CD4-positive, alpha-beta T cell treated with Interleukin-4 for 4 hours (primary cell): ENCODE data around the gene DIP2C.
"Not testable (repeated sequence)": the region's sequence is repeated elsewhere in the genome, so short reads cannot be mapped to it uniquely, and the experiment has no call there.

Experiments
- DNase-seq: peaks from one replicate; pipeline ENCODE4 v3.0.0-alpha.2; 2020

DIP2C gene

DNA sequence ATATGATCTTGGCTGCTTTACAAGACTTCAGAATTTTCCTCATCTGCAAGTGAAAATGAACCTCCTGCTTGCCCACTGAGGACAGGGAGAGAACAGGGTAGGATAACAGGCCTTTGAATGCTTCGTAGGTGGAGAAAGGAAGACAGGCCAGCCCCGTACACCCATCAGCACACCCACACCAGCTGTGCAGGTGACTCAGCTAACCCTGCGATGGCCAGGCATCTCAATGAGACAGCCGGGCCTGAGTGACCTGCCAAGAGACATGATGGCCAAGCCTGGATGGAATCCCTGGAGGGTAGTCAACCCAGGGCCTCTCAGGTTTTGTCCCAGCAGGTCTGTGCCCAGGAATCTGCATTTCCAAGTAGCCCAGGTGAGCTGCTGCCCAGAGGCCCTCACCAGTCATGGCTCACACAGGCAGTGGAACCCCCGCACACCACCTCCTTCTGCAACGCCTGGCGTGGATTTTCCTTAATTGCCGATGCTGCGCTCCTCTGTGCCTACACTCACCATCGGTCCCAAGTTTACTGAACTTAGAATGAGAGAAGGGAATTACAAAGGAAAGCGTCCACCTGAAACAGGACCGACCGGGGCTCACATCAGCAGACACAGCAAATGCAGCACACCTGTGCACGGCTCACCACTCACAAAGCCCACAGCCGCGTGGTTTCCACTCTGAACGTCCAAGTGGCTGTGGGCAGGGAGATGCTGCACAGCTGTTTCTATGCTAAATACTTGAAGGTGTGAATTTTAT is 163.7 kb downstream of the DIP2C start:
- DNase-seq: no peak

DNA sequence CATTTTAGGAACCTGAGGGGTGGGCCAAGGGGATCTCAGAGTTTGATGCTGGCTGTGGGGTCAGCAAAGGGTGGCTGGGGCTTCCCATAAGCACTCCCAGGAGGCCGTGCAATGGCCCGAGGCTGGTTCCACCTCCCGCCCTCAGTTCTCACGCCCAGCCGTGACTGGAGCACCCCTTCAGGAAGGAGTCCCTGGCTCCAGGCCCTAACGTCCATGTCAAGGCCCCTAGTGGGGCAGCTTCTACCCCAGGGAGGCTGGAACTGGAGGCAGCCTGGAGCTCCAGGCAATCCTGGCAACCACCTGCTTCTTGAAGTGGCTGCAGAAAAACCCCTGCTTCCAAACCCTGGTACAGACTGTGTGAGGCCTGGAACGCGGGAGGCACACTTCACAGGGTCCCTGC is 165.5 kb downstream of the DIP2C start:
- DNase-seq: no peak

GRCh38 chr10:522350-522749 is 167.1 kb downstream of the DIP2C start:
- DNase-seq: no peak

- DNase-seq: no peak
Observed at GRCh38 chr10:521261-522250, 167.9 kb downstream of the DIP2C start.

- no peak for DNase-seq
Observed at GRCh38 chr10:520402-520787, 169.1 kb downstream of the DIP2C start.

- DNase-seq: no peak
Observed at GRCh38 chr10:519716-520401, 169.6 kb downstream of the DIP2C start.

DNA sequence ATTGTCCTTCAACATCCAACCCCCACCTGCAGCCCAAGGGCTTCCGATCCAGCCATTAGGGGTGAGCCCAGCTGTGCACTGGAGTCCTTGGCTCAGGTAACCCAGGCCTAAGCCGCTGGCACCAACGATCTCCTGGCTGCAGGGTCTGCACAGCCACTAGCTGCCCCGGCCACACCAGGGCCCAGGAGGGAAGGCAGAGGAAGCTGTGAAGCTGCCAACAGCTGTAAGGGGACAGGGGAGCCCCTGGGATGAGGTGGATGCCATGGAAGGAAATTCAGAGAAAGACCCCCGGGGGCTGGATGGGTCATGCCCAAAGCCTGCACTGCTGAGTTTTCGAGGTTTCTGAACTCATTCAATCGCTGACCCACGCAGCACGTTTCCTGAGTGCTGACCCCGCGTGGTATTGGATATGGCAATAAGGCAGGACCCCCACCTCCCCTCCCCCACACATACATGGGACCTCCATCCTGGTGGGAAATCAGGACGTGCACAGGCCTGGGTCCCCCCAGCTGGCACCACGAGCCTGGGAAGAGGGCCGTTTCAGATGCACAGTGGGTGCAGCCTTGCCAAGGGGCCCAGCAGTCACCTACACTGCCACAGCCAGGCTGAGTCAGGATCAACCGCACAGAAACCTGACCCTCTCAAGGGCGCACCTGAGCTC is 170.3 kb downstream of the DIP2C start:
- DNase-seq: no peak

DNA sequence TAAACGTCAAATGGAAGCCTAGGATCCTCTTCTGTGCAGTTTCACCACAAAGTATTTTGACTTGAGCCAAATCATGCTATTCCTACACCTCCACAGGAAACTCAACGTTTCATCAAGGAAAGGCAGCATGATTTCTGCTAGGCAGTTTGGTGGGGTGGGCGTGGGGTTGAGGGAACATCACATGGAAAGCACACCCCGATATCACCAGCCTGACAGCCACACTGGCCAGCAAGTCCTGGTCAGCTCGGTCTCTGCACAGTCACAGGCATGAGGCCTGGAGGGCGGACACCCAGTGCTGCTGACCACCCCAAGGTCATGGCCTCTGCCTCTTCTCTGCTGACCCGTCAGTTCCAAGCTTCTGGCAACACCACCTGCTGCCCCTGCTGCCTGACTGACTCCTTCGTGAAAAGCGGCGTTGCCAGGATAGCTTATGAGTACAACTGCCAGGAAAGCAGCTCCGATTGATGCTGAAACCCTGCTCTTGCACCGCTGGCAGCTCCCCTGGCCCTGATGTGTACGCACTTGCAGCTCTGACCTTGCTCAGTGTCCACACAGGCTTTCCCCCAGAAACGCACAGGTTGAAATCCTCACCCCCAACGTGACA is 171.5 kb downstream of the DIP2C start:
- no peak for DNase-seq

DNA sequence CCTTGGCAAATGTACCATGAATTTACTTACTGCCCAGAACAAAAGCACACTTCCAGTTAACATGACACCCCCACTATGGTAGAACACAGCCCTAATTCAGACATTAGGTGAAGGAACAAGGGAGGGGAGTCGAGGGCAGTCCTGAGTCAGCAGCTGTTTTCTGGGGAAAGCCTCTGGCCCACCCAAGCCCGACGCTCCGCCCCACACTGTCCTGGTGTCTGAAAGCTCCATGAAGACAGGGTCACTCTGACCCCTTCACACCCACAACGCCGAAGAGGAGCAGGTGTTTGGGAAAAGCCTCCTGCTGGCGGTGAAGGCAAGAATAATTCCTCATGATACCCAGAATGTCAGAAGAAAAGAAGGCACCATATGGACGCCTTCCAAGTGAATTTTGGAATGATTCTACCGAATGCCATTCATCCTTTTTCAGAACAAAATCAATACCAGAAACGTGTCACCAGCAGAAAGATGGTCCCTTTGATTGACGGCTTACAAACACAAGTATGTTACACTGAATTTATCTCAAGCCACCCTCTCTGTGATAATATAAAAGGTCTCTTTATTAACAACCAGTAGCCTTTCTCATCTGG is 172.1 kb downstream of the DIP2C start:
- DNase-seq: no peak

DNA sequence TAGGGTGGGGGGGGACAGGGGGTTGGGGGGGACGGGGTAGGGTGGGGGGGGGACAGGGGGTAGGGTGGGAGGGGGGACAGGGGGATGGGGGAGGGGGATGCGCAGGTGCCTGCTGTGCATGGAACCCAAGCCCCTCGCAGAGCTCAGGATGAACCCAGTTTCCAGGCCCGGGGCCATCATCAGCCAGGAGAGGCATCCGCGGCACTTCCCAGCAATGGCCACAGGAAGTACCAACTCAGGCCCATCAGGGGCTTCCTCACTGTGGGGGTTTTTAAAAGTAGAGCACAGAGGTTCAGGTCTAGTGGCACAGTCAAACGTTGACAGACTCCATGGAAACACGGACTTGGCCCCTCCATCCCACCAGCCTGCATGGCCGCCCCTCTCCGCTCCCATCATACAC is 172.7 kb downstream of the DIP2C start:
- DNase-seq: no peak

GRCh38 chr10:515674-516073 is 173.8 kb downstream of the DIP2C start:
- DNase-seq: no peak

- no peak for DNase-seq
Observed at GRCh38 chr10:514137-514671, 175.3 kb downstream of the DIP2C start.

DNA sequence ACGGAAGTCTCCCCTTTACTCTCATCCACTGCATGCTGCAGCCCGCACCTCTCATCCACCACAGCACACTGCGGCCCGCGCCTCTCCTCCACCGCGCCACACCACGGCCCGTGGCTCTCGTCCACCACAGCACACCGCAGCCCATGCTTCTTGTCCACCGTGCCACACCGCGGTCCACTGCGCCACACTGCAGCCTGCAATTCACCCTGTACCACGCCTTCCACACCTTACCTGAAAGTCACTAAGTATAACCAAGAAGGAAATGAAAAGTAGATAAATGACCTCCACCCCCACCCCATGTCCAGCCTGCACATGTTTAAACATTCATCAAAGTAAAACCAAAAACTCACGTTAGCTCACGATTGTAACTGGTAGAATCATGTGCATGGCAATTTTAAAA is 176.1 kb downstream of the DIP2C start:
- no peak for DNase-seq

DNA sequence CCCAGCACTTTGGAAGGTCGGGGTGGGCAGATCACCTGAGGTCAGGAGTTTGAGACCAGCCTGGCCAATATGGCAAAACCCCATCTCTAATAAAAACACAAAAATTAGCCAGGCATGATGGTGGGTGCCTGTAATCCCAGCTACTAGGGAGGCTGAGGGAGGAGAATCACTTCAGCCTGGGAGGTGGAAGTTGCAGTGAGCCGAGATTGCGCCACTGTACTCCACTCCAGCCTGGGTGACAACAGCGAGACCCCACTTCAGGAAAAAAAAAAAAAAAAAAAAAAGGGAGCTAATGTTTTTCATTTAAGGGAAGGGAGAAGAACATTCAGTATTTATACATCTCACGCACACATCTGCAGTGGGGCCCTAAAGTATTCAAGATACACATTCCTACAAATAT is 176.8 kb downstream of the DIP2C start:
- not testable (repeated sequence) for DNase-seq

DNA sequence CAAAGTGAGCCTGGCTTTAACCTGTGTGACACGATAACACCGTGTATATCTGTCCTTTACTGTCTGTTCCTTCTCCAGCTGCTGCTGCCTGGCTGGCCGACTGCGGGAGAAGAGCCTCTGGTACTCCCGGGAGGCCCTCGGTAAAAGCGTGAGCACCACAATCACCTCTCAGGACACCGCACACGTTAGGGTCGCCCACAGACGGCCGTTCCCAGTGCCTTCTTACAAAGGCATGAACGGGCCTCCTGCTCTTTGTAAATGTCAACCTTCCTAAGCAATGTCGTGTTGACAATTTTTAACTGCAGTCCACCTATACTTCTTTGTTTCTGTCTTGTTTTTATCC is 177.6 kb downstream of the DIP2C start:
- no peak for DNase-seq

- peak; percentile 65 for DNase-seq
Observed at GRCh38 chr10:511101-511848, 178.2 kb downstream of the DIP2C start.

DNA sequence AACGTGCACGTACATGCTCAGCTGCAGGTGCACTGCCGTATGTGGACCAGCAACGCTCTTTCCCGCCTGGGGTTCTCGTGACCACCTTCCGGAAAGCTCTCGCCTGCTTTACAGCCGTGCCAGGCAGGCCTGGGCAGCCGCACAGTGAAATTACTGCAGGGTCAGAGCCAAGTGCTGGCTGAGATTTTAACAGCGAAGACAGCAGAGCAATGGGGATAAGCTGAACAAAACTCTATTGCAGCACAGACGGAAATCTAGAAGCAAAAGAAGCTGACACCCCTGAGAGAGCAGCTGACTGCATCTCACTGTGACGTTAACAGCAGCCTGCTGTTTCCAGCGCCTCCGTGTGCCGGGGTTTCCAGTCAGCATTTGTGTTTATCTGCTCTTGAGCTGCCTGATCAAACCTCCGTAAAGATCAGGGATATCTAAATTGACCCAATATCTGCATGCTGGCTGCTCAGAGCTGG is 179.0 kb downstream of the DIP2C start:
- no peak for DNase-seq

DNA sequence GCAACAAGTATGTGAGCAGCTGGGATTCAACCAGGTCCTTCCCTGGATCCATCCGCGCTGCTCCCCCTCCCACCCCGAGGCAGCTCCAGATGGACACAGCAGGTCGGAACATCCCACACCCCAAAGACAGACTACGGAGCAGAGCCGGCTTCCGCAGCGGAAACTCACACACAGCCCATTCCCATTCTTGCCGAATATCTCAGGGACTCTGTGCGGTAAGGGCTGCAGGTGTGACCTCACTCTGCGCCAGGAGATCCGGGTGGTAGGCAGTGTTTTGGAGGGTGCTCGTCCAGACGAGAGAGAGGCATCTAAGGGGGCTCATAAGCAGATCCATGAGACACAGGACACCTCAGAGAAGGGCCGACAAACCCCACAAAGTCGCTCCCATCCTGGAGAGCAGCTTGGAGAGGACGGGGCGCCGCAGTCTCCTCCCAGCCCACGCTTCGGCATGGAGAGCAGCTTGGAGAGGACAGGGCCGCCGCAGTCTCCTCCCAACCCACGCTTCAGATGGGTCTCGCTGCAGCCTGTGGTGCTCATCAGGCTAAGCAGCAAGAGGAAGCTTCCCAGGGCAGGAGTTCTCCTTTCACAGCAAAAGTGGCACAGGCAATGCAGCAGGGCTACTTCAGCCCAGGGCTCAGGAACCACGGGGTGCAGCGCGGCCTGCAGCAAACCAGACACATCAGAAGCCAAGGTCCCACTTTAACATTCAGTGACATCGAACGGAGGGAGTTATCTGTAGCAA is 179.9 kb downstream of the DIP2C start:
- DNase-seq: no peak

GRCh38 chr10:508726-509125 is 180.7 kb downstream of the DIP2C start:
- DNase-seq: no peak

DNA sequence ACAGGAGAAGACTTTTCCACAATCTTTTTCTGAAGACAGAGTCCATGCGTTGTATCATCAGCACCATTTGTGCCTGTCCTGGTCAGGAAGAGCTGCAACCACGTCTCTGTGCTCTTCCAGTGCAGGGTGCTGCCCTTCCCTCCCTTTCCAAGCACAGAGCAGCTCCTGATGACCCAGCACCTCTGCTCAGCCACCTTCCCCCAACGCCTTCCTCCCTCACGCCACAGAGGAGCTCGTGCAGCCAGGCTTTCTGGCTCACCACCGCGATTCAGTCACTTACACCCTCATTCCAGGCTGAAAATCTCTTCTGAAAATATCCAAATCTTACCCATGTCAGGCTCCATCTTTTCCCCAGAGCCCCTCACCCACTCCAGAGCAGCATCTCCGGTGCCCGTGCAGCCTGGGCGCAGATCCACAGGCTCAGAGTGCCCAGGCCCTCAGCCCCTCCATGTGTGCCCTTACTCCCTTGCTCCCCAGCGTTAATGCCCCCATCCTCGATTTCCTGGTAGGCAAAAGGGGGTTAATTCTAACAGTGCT is 181.5 kb downstream of the DIP2C start:
- DNase-seq: no peak
